Astrocyte (in vitro differentiated cells and primary cell): ENCODE measurements around the gene MZB1.

ENCODE experiments used
- CTCF ChIP-seq: IDR thresholded peaks from 2 replicates; pipeline ENCODE4 v1.5.1; 2011; ENCODE audit warnings: low read depth, mild to moderate bottlenecking, inconsistent platforms, low read length, moderate library complexity; ENCODE audit not compliant: insufficient read depth
- EZH2 ChIP-seq: IDR thresholded peaks from 2 replicates; pipeline ENCODE4 v1.6.1; 2012; ENCODE audit warnings: mild to moderate bottlenecking, low read length, inconsistent platforms; ENCODE audit not compliant: insufficient read depth

GRCh38 chr5:139439013-139439903 is 49.5 kb upstream of the MZB1 start, which contains the start of gene DNAJC18:
- TF ChIP-seq CTCF (no peak), EZH2 (no peak)
